Measurements from ENCODE around the gene RAET1G. TPM values are rescaled to one million over a fixed set of nuclear protein-coding genes. Genes with fewer than 3 reads are reported as not detected.

Gene RAET1G
- total and polyA plus RNA-seq, 2 experiments from 2014 or later: 8.9 to 15.8 TPM

GRCh38 chr6:149899926-149900619 lies 22.8 kb downstream of the RAET1G start:
- in situ Hi-C loops (cut with MboI): no loop called here
- no peaks in the 10 kb centered on the region for H3K79me2 ChIP-seq (ENCODE audit: insufficient read depth)
- TF ChIP-seq EZH2 (IDR thresholded peaks at IDR 0.05; ENCODE audit: insufficient read depth, poor library complexity, severe bottlenecking): no peak
- TF ChIP-seq EZH2phosphoT487 (IDR thresholded peaks at IDR 0.05; ENCODE audit: insufficient read depth, low read depth): no peak
- H3K4me2 ChIP-seq (ENCODE audit: unreplicated experiment): no peak overlapping the region
- no peak overlapping the region for H2AFZ ChIP-seq
- peaks cover 27% of the 10 kb centered on the region for H3F3A ChIP-seq (ENCODE audit: insufficient read depth)
- H3K9me3 ChIP-seq (ENCODE audit: low read depth): no peaks in the 10 kb centered on the region
- H3K27ac ChIP-seq: no peak overlapping the region
- H3K9ac ChIP-seq: no peak overlapping the region
- H3K4me1 ChIP-seq (ENCODE audit: insufficient read depth): peaks cover 28% of the 10 kb centered on the region
- H3K27me3 ChIP-seq (replicated peaks; ENCODE audit: insufficient read depth): no peaks in the 10 kb centered on the region
- H3K4me3 ChIP-seq: no peak overlapping the region
- DNase-seq: no peak
- no peaks in the 10 kb centered on the region for H3K9me2 ChIP-seq (ENCODE audit: insufficient read depth)
- no peaks in the 10 kb centered on the region for H3K36me3 ChIP-seq (ENCODE audit: low read depth)
- WGBS, 2 experiments (ENCODE audit: low coverage in 1 of 2, low lambda C conversion rate in 2 of 2, missing lambda C conversion rate in 2 of 2): 75% methylated on average over 7 of the region's 7 CpGs
- H4K20me1 ChIP-seq (ENCODE audit: insufficient read depth): no peaks in the 10 kb centered on the region

- Histone ChIP-seq H3K4me1 (ENCODE audit: insufficient read depth) (peaks cover 34% of the 10 kb centered on the region), H3K9me3 (ENCODE audit: low read depth) (no peaks in the 10 kb centered on the region), H3K9ac (no peak overlapping the region), H3K27ac (no peak overlapping the region), H3F3A (ENCODE audit: insufficient read depth) (peaks cover 27% of the 10 kb centered on the region), H3K79me2 (ENCODE audit: insufficient read depth) (no peaks in the 10 kb centered on the region), H3K4me2 (ENCODE audit: unreplicated experiment) (no peak overlapping the region), H3K4me3 (no peak overlapping the region), H4K20me1 (ENCODE audit: insufficient read depth) (no peaks in the 10 kb centered on the region), H3K36me3 (ENCODE audit: low read depth) (no peaks in the 10 kb centered on the region), H3K9me2 (ENCODE audit: insufficient read depth) (no peaks in the 10 kb centered on the region), H3K27me3 (replicated peaks; ENCODE audit: insufficient read depth) (no peaks in the 10 kb centered on the region), H2AFZ (no peak overlapping the region)
- in situ Hi-C loops (cut with MboI): no loop called here
- TF ChIP-seq EZH2 (IDR thresholded peaks at IDR 0.05; ENCODE audit: insufficient read depth, poor library complexity, severe bottlenecking): no peak
- no peak for TF ChIP-seq EZH2phosphoT487 (IDR thresholded peaks at IDR 0.05; ENCODE audit: insufficient read depth, low read depth)
- DNase-seq: no peak
- 72 to 74% methylated on average over 6 of the region's 6 CpGs for WGBS, 2 experiments (ENCODE audit: low coverage in 1 of 2, low lambda C conversion rate in 2 of 2, missing lambda C conversion rate in 2 of 2)
These were observed 23.4 kb downstream of the RAET1G start for GRCh38 chr6:149899486-149899885.

GRCh38 chr6:149898966-149899365 lies 24.0 kb downstream of the RAET1G start:
- Histone ChIP-seq H4K20me1 (ENCODE audit: insufficient read depth) (no peaks in the 10 kb centered on the region), H3K4me2 (ENCODE audit: unreplicated experiment) (no peak overlapping the region), H3K79me2 (ENCODE audit: insufficient read depth) (no peaks in the 10 kb centered on the region), H3K9ac (no peak overlapping the region), H3F3A (ENCODE audit: insufficient read depth) (peaks cover 27% of the 10 kb centered on the region), H3K9me2 (ENCODE audit: insufficient read depth) (no peaks in the 10 kb centered on the region), H3K27ac (no peak overlapping the region), H3K27me3 (replicated peaks; ENCODE audit: insufficient read depth) (no peaks in the 10 kb centered on the region), H3K4me3 (no peak overlapping the region), H3K36me3 (ENCODE audit: low read depth) (no peaks in the 10 kb centered on the region), H3K9me3 (ENCODE audit: low read depth) (no peaks in the 10 kb centered on the region), H2AFZ (no peak overlapping the region), H3K4me1 (ENCODE audit: insufficient read depth) (peaks cover 34% of the 10 kb centered on the region)
- in situ Hi-C loops (cut with MboI): no loop called here
- TF ChIP-seq EZH2phosphoT487 (IDR thresholded peaks at IDR 0.05; ENCODE audit: insufficient read depth, low read depth) (no peak), EZH2 (IDR thresholded peaks at IDR 0.05; ENCODE audit: insufficient read depth, poor library complexity, severe bottlenecking) (no peak)
- WGBS, 2 experiments (ENCODE audit: low coverage in 1 of 2, low lambda C conversion rate in 2 of 2, missing lambda C conversion rate in 2 of 2): 90 to 92% methylated on average over 9 of the region's 9 CpGs
- no peak for DNase-seq

GRCh38 chr6:149897855-149898744 lies 24.8 kb downstream of the RAET1G start, which contains the start of gene RAET1E:
Gene RAET1E (minus strand): TSS chr6:149898113. CDS start chr6:149890901, 7,212 bp downstream.
- Histone ChIP-seq H3K4me2 (ENCODE audit: unreplicated experiment) (peak within 1 kb of the TSS; percentile 84), H4K20me1 (ENCODE audit: insufficient read depth) (no peaks in the 10 kb centered on the region), H3K4me3 (peak within 1 kb of the TSS; percentile 69), H3K9me3 (ENCODE audit: low read depth) (no peaks in the 10 kb centered on the region), H3K27me3 (replicated peaks; ENCODE audit: insufficient read depth) (no peaks in the 10 kb centered on the region), H3K9me2 (ENCODE audit: insufficient read depth) (no peaks in the 10 kb centered on the region), H3K79me2 (ENCODE audit: insufficient read depth) (no peaks in the 10 kb centered on the region), H3K27ac (peak within 1 kb of the TSS; percentile 94), H2AFZ (peak within 1 kb of the TSS; percentile 71), H3K9ac (peak within 1 kb of the TSS; percentile 76), H3K36me3 (ENCODE audit: low read depth) (no peaks in the 10 kb centered on the region), H3K4me1 (ENCODE audit: insufficient read depth) (peaks cover 34% of the 10 kb centered on the region), H3F3A (ENCODE audit: insufficient read depth) (peaks cover 27% of the 10 kb centered on the region)
- no peak for DNase-seq
- TF ChIP-seq EZH2 (IDR thresholded peaks at IDR 0.05; ENCODE audit: insufficient read depth, poor library complexity, severe bottlenecking): no peak
- no peak for TF ChIP-seq EZH2phosphoT487 (IDR thresholded peaks at IDR 0.05; ENCODE audit: insufficient read depth, low read depth)
- 56 to 59% methylated on average over 17 of the region's 17 CpGs for WGBS, 2 experiments (ENCODE audit: low coverage in 1 of 2, low lambda C conversion rate in 2 of 2, missing lambda C conversion rate in 2 of 2)
- in situ Hi-C loops (cut with MboI): no loop called here
